Medulla oblongata (tissue), 1 donor: ENCODE results near the gene AKAP13.
"Not testable (repeated sequence)": the region's sequence is repeated elsewhere in the genome, so short reads cannot be mapped to it uniquely, and the experiment has no call there.

ENCODE experiments used
- DNase-seq: peaks from one replicate; pipeline ENCODE4 v3.0.0-alpha.2; 2015; ENCODE audit errors: extremely low spot score

The AKAP13 gene

DNA sequence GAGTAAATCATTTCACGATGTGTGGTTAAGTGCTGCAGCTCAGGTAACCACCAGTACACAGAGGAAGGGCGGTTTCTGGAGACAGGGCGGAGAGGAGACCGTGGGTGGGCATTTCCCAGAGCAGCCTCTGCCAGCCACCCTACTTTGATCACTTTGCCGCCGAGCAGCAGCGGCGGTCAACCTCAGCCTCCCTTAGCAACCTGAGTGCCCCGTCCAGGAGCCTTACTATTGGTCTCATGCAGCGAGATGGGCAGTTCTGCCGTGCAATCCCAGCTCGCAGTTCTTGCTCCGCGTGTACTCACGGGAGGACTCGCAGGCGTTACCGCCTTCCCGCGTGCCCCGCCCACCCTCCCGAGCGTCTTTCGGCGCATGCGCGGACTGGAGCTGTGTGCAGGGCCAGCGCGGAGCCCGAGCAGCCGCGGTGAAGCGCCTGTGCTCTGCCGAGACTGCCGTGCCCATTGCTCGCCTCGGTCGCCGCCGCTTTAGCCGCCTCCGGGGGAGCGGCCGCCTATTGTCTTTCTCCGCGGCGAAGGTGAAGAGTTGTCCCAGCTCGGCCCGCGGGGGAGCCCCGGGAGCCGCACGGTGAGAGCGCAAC is at the start of gene AKAP13:
Gene AKAP13, plus strand, starts transcription at position 387 of the 595 bp plus-strand sequence. CDS start 105,118 bp downstream, outside the sequence.
- peak; percentile 97 for DNase-seq

- peak; percentile 76 for DNase-seq
These were observed 49.4 kb upstream of the AKAP13 start for GRCh38 chr15:85330901-85331588.

- no peak for DNase-seq
These were observed 48.6 kb upstream of the AKAP13 start for GRCh38 chr15:85331655-85332285.

GRCh38 chr15:85333132-85333831 is 47.1 kb upstream of the AKAP13 start:
- no peak for DNase-seq

GRCh38 chr15:85334241-85334640 is 46.2 kb upstream of the AKAP13 start:
- DNase-seq, result no peak

DNA sequence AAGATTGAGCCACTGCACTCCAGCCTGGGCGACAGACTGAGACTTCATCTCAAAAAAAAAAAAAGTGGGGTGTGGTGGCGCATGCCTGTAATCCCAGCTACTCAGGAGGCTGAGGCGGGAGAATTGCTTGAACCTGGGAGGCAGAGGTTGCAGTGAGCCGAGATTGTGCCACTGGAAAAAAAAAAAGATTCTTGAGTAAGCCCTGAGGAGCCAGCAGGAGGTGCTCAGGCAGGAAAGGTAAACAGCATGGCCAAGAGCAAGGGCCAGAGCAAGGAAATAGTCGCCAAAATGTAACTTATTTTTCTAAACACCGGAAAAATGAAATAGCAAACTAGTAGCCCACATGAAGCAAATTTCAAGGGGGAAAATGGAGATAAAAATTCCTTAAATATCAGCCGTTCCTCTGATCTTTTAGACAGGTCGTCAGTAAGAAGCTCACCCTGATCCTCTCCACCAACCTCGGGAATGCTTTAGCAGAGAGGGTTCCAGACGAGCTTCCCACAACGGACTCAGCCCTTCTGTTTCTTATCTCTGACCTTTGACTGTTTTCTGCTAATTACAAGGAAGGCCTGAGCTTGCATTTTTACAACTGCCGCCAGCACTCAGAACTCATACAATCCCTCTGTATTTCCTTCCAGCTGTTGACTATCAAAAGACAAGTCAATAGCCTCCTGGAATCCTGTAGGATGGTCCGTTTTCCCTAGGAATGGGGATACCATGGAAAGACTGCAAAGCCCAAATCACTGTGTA is 45.0 kb upstream of the AKAP13 start:
- DNase-seq, result no peak

DNA sequence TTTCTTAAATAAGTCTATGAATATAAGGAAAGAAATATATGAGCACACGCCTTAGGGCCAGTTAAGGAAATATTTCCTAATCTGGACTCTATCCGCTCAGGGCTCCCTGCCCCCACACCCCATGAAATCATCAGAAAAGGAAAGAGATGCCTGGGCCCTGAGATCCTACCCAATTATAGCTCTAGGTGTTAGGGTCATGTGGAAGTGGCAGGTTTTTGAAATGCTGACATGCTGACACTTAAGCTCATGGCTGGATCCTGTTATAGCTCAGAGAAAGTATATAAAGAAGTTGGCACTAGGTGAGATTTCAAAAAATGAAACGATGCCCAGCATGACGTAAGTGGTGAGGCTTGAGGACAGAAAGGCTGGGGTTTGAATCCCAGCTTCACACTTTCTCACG is 43.5 kb upstream of the AKAP13 start:
- no peak for DNase-seq

GRCh38 chr15:85337425-85338074 is 42.9 kb upstream of the AKAP13 start:
- no peak for DNase-seq

GRCh38 chr15:85340321-85340665 is 40.1 kb upstream of the AKAP13 start:
- no peak for DNase-seq

DNA sequence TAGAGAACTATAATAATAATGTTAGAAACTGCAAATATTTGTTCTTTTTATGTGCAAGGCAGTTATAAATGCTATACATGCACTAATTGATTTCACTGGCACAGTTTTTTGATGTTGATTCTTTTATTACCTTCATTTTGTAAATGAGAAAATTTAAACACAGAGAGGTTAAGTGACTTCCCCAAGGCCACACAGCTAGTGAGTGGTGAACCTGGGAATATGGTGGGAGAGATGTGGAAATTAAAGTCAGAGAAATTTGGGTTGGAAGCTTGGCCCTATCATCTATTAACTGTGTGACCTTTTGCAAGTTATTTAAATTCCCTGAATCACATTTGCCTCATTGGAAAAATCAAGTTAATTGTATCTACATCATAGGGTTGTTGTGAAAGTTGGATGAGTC is 39.6 kb upstream of the AKAP13 start:
- no peak for DNase-seq

DNA sequence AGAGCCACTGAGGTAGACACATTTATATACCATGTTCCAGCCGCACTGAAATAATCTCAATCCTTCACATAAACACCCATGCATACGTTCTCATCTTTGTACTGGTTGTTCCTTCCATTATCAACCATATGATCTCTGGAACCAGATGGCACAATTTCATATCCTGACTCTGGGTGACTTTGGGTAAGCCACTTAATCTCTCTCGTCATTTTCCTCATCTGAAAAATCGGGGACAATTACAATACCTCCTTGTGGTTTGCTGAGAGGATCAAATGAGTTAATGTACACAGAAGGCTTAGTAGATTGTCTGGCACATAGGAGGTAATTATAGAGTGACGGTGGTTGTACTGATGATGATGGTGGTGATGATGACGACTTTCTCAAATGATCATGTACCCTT is 38.2 kb upstream of the AKAP13 start:
- DNase-seq, result not testable (repeated sequence)

GRCh38 chr15:85343443-85343842 is 37.0 kb upstream of the AKAP13 start:
- DNase-seq, result not testable (repeated sequence)

- DNase-seq, result not testable (repeated sequence)
These were observed 36.2 kb upstream of the AKAP13 start for GRCh38 chr15:85344241-85344640.

GRCh38 chr15:85344653-85345114 is 35.7 kb upstream of the AKAP13 start:
- not testable (repeated sequence) for DNase-seq

- not testable (repeated sequence) for DNase-seq
These were observed 35.0 kb upstream of the AKAP13 start for GRCh38 chr15:85345196-85345918.

GRCh38 chr15:85346462-85347084 is 33.8 kb upstream of the AKAP13 start:
- DNase-seq, result not testable (repeated sequence)

DNA sequence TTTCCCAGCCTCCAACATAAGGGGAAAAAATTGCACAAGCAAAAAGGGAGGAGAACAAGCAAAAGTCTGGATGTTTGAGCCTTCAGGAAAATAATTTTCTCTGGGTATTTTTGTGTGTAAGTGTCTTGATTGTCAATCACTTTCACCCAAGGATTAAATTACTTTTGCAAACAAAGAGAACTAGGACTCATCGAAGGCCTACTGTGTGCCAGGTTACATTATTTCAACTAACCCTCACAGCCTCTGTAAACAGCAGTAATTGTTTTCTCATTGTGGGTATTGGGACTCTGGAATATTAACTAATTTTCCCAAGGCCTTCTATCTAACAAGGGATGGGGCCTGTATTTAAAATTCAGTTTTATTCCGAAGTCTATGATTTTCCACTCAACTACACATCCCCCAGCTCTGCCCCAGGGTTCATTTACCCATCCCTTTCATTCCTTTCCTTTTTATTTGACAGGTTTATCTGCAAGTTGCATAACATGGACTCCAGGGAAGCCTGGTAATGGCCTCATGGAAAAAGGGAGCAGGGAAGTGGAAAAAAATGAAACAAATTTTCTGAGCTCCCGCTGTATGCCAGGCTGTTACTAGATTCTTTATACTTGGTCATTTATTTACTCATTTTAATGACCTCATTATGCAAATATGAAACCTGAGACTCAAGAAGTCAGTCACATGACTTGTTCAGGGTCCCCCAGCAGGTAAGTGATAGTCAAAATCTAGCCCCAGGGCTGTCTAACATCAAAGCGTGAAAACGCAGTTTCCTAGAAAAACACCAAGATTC is 32.9 kb upstream of the AKAP13 start:
- not testable (repeated sequence) for DNase-seq

- not testable (repeated sequence) for DNase-seq
These were observed 32.2 kb upstream of the AKAP13 start for GRCh38 chr15:85348048-85348766.
